OCI-LY1 (cell line): ENCODE measurements around the gene DYRK1A.

Source experiments
- EZH2 ChIP-seq: fragments of 200-600 bp; sonication (generic), shearing (Covaris generic); IDR thresholded peaks from 2 replicates; pipeline ENCODE4 v1.8.0; 2017; ENCODE audit warnings: borderline replicate concordance, mixed run types, mild to moderate bottlenecking, antibody characterized with exemption, low read length, moderate library complexity, mixed read lengths
- TF ChIP-seq, protein P1 (sequence below): fragments of 200-600 bp; sonication (generic), shearing (Covaris generic); IDR thresholded peaks from 2 replicates; pipeline ENCODE4 v1.5.1; 2017; ENCODE audit warnings: mild to moderate bottlenecking, antibody characterized with exemption, low read length, moderate library complexity, mixed read lengths

GRCh38 chr21:37381883-37382585 lies 15.5 kb downstream of the DYRK1A start:
- TF ChIP-seq, protein P1, sequence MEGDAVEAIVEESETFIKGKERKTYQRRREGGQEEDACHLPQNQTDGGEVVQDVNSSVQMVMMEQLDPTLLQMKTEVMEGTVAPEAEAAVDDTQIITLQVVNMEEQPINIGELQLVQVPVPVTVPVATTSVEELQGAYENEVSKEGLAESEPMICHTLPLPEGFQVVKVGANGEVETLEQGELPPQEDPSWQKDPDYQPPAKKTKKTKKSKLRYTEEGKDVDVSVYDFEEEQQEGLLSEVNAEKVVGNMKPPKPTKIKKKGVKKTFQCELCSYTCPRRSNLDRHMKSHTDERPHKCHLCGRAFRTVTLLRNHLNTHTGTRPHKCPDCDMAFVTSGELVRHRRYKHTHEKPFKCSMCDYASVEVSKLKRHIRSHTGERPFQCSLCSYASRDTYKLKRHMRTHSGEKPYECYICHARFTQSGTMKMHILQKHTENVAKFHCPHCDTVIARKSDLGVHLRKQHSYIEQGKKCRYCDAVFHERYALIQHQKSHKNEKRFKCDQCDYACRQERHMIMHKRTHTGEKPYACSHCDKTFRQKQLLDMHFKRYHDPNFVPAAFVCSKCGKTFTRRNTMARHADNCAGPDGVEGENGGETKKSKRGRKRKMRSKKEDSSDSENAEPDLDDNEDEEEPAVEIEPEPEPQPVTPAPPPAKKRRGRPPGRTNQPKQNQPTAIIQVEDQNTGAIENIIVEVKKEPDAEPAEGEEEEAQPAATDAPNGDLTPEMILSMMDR: no peak
- TF ChIP-seq EZH2: no peak
